Activated naive CD4-positive, alpha-beta T cell (primary cell): Measurements from ENCODE around the gene COL24A1.
"Not testable (repeated sequence)": the region's sequence is repeated elsewhere in the genome, so short reads cannot be mapped to it uniquely, and the experiment has no call there.

ENCODE experiments used
- DNase-seq, 4 experiments: peaks; one replicate each; lab custom pipeline; 2025; lab: John Stamatoyannopoulos, UW

Gene COL24A1

GRCh38 chr1:86152887-86153286 lies 3.7 kb downstream of the COL24A1 start:
- DNase-seq: no peak

GRCh38 chr1:86151427-86151826 lies 5.1 kb downstream of the COL24A1 start:
- DNase-seq: no peak

GRCh38 chr1:86150553-86151055 lies 6.0 kb downstream of the COL24A1 start:
- no peak for DNase-seq

GRCh38 chr1:86149591-86149990 lies 7.0 kb downstream of the COL24A1 start:
- no peak for DNase-seq

GRCh38 chr1:86147755-86148154 lies 8.8 kb downstream of the COL24A1 start:
- no peak for DNase-seq

GRCh38 chr1:86146566-86146965 lies 10.0 kb downstream of the COL24A1 start:
- no peak for DNase-seq

- no peak for DNase-seq
Measured at GRCh38 chr1:86140281-86140880, 16.2 kb downstream of the COL24A1 start.

- DNase-seq: no peak
Measured at GRCh38 chr1:86138746-86139145, 17.8 kb downstream of the COL24A1 start.

- DNase-seq: no peak
Measured at GRCh38 chr1:86137436-86137835, 19.1 kb downstream of the COL24A1 start.

- no peak for DNase-seq
Measured at GRCh38 chr1:86119214-86119764, 37.3 kb downstream of the COL24A1 start.

GRCh38 chr1:86114816-86115400 lies 41.7 kb downstream of the COL24A1 start:
- no peak for DNase-seq

GRCh38 chr1:86114236-86114635 lies 42.3 kb downstream of the COL24A1 start:
- no peak for DNase-seq

- DNase-seq: not testable (repeated sequence)
Measured at GRCh38 chr1:86111590-86111989, 45.0 kb downstream of the COL24A1 start.

GRCh38 chr1:86110451-86111129 lies 46.0 kb downstream of the COL24A1 start:
- no peak for DNase-seq

- no peak for DNase-seq
Measured at GRCh38 chr1:86105533-86105866, 51.1 kb downstream of the COL24A1 start.

GRCh38 chr1:86104606-86105532 lies 51.7 kb downstream of the COL24A1 start:
- no peak for DNase-seq

GRCh38 chr1:86101616-86102015 lies 55.0 kb downstream of the COL24A1 start:
- DNase-seq: no peak

- DNase-seq: no peak
Measured at GRCh38 chr1:86100401-86100800, 56.2 kb downstream of the COL24A1 start.

GRCh38 chr1:86089765-86090164 lies 66.8 kb downstream of the COL24A1 start:
- no peak for DNase-seq

- no peak for DNase-seq
Measured at GRCh38 chr1:86085741-86086409, 70.7 kb downstream of the COL24A1 start.

- DNase-seq: no peak
Measured at GRCh38 chr1:86084998-86085397, 71.6 kb downstream of the COL24A1 start.
